ENCODE measurements around the gene CTNNA3. TPM values are rescaled to one million over a fixed set of nuclear protein-coding genes. Genes with fewer than 3 reads are reported as not detected.

Gene CTNNA3
- total and polyA plus RNA-seq, 4 experiments from 2014 or later = not detected

- ChIA-PET CTCF (ENCODE audit: partially characterized antibody) (no interaction called here), POLR2A (ENCODE audit: partially characterized antibody) (no interaction called here)
- Mint-ChIP-seq H3K27ac (no peak overlapping the region), H3K27me3 (no peaks in the 10 kb centered on the region), H3K36me3 (no peaks in the 10 kb centered on the region), H3K4me1 (no peaks in the 10 kb centered on the region), H3K9me3 (peaks cover 0 to 4% (median 0%) of the 10 kb centered on the region in 8 donors), H3K4me3 (no peak overlapping the region)
- DNase-seq = no peak
- peaks cover 0 to 3% of the 10 kb centered on the region in 2 donors for H3K9me3 ChIP-seq (ENCODE audit: control insufficient read depth in 1 of 2, low read length in 2 of 2)
- no peak overlapping the region for H3K27ac ChIP-seq (ENCODE audit: low read depth, low read length)
- H3K36me3 ChIP-seq (ENCODE audit: insufficient read depth, low read length) = no peaks in the 10 kb centered on the region
- no peaks in the 10 kb centered on the region for H3K4me1 ChIP-seq (ENCODE audit: insufficient read depth, low read length)
- no peak overlapping the region for H3K4me3 ChIP-seq (ENCODE audit: low read length in 2 of 2)
- intact Hi-C loops (cut with micrococcal nuclease) = no loop called here
- no peaks in the 10 kb centered on the region for H3K27me3 ChIP-seq (ENCODE audit: insufficient read depth, low read length)
Observed at GRCh38 chr10:66695046-66695445, 1000.9 kb downstream of the CTNNA3 start.

GRCh38 chr10:66684581-66684980 is 1011.4 kb downstream of the CTNNA3 start:
- H3K27me3 Mint-ChIP-seq = no peaks in the 10 kb centered on the region
- Histone ChIP-seq H3K4me3 (ENCODE audit: low read length in 2 of 2) (no peak overlapping the region), H3K36me3 (ENCODE audit: insufficient read depth, low read length) (no peaks in the 10 kb centered on the region), H3K9me3 (ENCODE audit: control insufficient read depth in 1 of 2, low read length in 2 of 2) (no peaks in the 10 kb centered on the region), H3K4me1 (ENCODE audit: insufficient read depth, low read length) (no peaks in the 10 kb centered on the region), H3K27me3 (ENCODE audit: insufficient read depth, low read length) (no peaks in the 10 kb centered on the region), H3K27ac (ENCODE audit: low read depth, low read length) (no peak overlapping the region)
- no peaks in the 10 kb centered on the region for H3K4me1 Mint-ChIP-seq
- POLR2A ChIA-PET (ENCODE audit: partially characterized antibody) = no interaction called here
- H3K36me3 Mint-ChIP-seq = no peaks in the 10 kb centered on the region
- intact Hi-C loops (cut with micrococcal nuclease) = no loop called here
- H3K4me3 Mint-ChIP-seq = no peak overlapping the region
- CTCF ChIA-PET (ENCODE audit: partially characterized antibody) = no interaction called here
- no peak for DNase-seq
- H3K27ac Mint-ChIP-seq = no peak overlapping the region
- peaks cover 0 to 5% (median under 1%) of the 10 kb centered on the region in 8 donors for H3K9me3 Mint-ChIP-seq

DNA sequence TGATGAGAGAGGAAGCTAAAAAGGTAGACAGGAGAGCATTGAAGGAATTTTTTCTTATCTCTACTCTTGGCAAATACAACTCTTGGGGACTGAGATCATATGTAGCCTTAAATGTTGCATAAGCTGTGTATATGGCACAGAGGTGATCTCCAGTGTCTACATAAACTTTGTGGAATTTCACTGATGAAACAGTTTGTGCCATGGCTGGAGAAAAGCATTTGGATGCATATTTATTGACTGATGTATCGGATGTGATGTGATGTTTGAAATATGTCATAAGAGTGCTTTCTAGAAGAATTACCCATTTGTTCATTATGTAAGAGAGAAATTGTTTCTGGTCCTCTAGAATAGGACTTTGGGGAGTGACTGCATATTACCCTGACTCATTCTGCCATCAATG is 1015.1 kb downstream of the CTNNA3 start:
- no peak overlapping the region for H3K27ac ChIP-seq (ENCODE audit: low read depth, low read length)
- Mint-ChIP-seq H3K27me3 (no peaks in the 10 kb centered on the region), H3K9me3 (peaks cover 0 to 7% (median 0%) of the 10 kb centered on the region in 8 donors), H3K4me1 (no peaks in the 10 kb centered on the region), H3K36me3 (no peaks in the 10 kb centered on the region), H3K4me3 (no peak overlapping the region), H3K27ac (no peak overlapping the region)
- no peak overlapping the region for H3K4me3 ChIP-seq (ENCODE audit: low read length in 2 of 2)
- no peaks in the 10 kb centered on the region for H3K9me3 ChIP-seq (ENCODE audit: control insufficient read depth in 1 of 2, low read length in 2 of 2)
- no peak for DNase-seq
- POLR2A ChIA-PET (ENCODE audit: partially characterized antibody) = no interaction called here
- intact Hi-C loops (cut with micrococcal nuclease) = no loop called here
- no peaks in the 10 kb centered on the region for H3K36me3 ChIP-seq (ENCODE audit: insufficient read depth, low read length)
- no peaks in the 10 kb centered on the region for H3K27me3 ChIP-seq (ENCODE audit: insufficient read depth, low read length)
- no peaks in the 10 kb centered on the region for H3K4me1 ChIP-seq (ENCODE audit: insufficient read depth, low read length)
- CTCF ChIA-PET (ENCODE audit: partially characterized antibody) = no interaction called here

GRCh38 chr10:66678521-66678920 is 1017.5 kb downstream of the CTNNA3 start:
- Histone ChIP-seq H3K27me3 (ENCODE audit: insufficient read depth, low read length) (no peaks in the 10 kb centered on the region), H3K4me3 (ENCODE audit: low read length in 2 of 2) (no peak overlapping the region), H3K36me3 (ENCODE audit: insufficient read depth, low read length) (no peaks in the 10 kb centered on the region), H3K9me3 (ENCODE audit: control insufficient read depth in 1 of 2, low read length in 2 of 2) (no peaks in the 10 kb centered on the region), H3K4me1 (ENCODE audit: insufficient read depth, low read length) (no peaks in the 10 kb centered on the region), H3K27ac (ENCODE audit: low read depth, low read length) (no peak overlapping the region)
- H3K4me3 Mint-ChIP-seq = no peak overlapping the region
- CTCF ChIA-PET (ENCODE audit: partially characterized antibody) = no interaction called here
- DNase-seq = no peak
- intact Hi-C loops (cut with micrococcal nuclease) = no loop called here
- no peaks in the 10 kb centered on the region for H3K4me1 Mint-ChIP-seq
- H3K27ac Mint-ChIP-seq = no peak overlapping the region
- H3K36me3 Mint-ChIP-seq = no peaks in the 10 kb centered on the region
- POLR2A ChIA-PET (ENCODE audit: partially characterized antibody) = no interaction called here
- H3K9me3 Mint-ChIP-seq = peaks cover 0 to 7% (median 0%) of the 10 kb centered on the region in 8 donors
- no peaks in the 10 kb centered on the region for H3K27me3 Mint-ChIP-seq

DNA sequence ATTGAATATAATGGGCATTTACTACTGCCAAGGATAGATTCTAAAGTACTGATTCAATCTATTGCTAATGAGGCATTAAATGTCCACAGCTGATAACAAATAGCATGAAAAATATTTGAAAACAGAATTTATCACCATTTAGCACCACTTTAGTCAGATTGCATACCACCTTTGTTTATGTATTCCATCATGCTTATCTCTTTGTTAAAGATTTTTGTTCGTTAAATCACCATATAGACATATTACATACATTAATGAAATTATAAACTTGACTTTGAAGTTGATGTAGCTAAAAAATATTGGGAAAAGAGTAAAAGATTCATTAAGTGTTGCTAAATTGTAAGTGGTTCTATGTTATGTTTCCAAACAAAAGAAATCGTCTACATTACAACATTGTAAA is 1022.9 kb downstream of the CTNNA3 start:
- DNase-seq = no peak
- H3K36me3 Mint-ChIP-seq = no peaks in the 10 kb centered on the region
- H3K36me3 ChIP-seq (ENCODE audit: insufficient read depth, low read length) = no peaks in the 10 kb centered on the region
- ChIA-PET POLR2A (ENCODE audit: partially characterized antibody) (no interaction called here), CTCF (ENCODE audit: partially characterized antibody) (no interaction called here)
- no peak overlapping the region for H3K4me3 Mint-ChIP-seq
- peaks cover 0 to 2% (median 0%) of the 10 kb centered on the region in 8 donors for H3K9me3 Mint-ChIP-seq
- intact Hi-C loops (cut with micrococcal nuclease) = no loop called here
- no peaks in the 10 kb centered on the region for H3K4me1 ChIP-seq (ENCODE audit: insufficient read depth, low read length)
- H3K27ac ChIP-seq (ENCODE audit: low read depth, low read length) = no peak overlapping the region
- H3K4me1 Mint-ChIP-seq = no peaks in the 10 kb centered on the region
- no peak overlapping the region for H3K27ac Mint-ChIP-seq
- H3K27me3 Mint-ChIP-seq = no peaks in the 10 kb centered on the region
- H3K27me3 ChIP-seq (ENCODE audit: insufficient read depth, low read length) = no peaks in the 10 kb centered on the region
- no peak overlapping the region for H3K4me3 ChIP-seq (ENCODE audit: low read length in 2 of 2)
- H3K9me3 ChIP-seq (ENCODE audit: control insufficient read depth in 1 of 2, low read length in 2 of 2) = no peaks in the 10 kb centered on the region

GRCh38 chr10:66671562-66671961 is 1024.4 kb downstream of the CTNNA3 start:
- Histone ChIP-seq H3K9me3 (ENCODE audit: control insufficient read depth in 1 of 2, low read length in 2 of 2) (no peaks in the 10 kb centered on the region), H3K27ac (ENCODE audit: low read depth, low read length) (no peak overlapping the region), H3K27me3 (ENCODE audit: insufficient read depth, low read length) (no peaks in the 10 kb centered on the region), H3K4me1 (ENCODE audit: insufficient read depth, low read length) (no peaks in the 10 kb centered on the region), H3K36me3 (ENCODE audit: insufficient read depth, low read length) (no peaks in the 10 kb centered on the region), H3K4me3 (ENCODE audit: low read length in 2 of 2) (no peak overlapping the region)
- Mint-ChIP-seq H3K4me1 (no peaks in the 10 kb centered on the region), H3K9me3 (peaks cover 0 to 2% (median 0%) of the 10 kb centered on the region in 8 donors), H3K27ac (no peak overlapping the region), H3K27me3 (no peaks in the 10 kb centered on the region), H3K36me3 (no peaks in the 10 kb centered on the region), H3K4me3 (no peak overlapping the region)
- ChIA-PET POLR2A (ENCODE audit: partially characterized antibody) (no interaction called here), CTCF (ENCODE audit: partially characterized antibody) (no interaction called here)
- no peak for DNase-seq
- intact Hi-C loops (cut with micrococcal nuclease) = no loop called here

GRCh38 chr10:66671064-66671463 is 1024.9 kb downstream of the CTNNA3 start:
- Histone ChIP-seq H3K27ac (ENCODE audit: low read depth, low read length) (no peak overlapping the region), H3K36me3 (ENCODE audit: insufficient read depth, low read length) (no peaks in the 10 kb centered on the region), H3K4me3 (ENCODE audit: low read length in 2 of 2) (no peak overlapping the region), H3K9me3 (ENCODE audit: control insufficient read depth in 1 of 2, low read length in 2 of 2) (no peaks in the 10 kb centered on the region), H3K27me3 (ENCODE audit: insufficient read depth, low read length) (no peaks in the 10 kb centered on the region), H3K4me1 (ENCODE audit: insufficient read depth, low read length) (no peaks in the 10 kb centered on the region)
- H3K9me3 Mint-ChIP-seq = peaks cover 0 to 2% (median 0%) of the 10 kb centered on the region in 8 donors
- DNase-seq = no peak
- H3K27ac Mint-ChIP-seq = no peak overlapping the region
- no peaks in the 10 kb centered on the region for H3K36me3 Mint-ChIP-seq
- no peaks in the 10 kb centered on the region for H3K4me1 Mint-ChIP-seq
- CTCF ChIA-PET (ENCODE audit: partially characterized antibody) = no interaction called here
- H3K4me3 Mint-ChIP-seq = no peak overlapping the region
- POLR2A ChIA-PET (ENCODE audit: partially characterized antibody) = no interaction called here
- no peaks in the 10 kb centered on the region for H3K27me3 Mint-ChIP-seq
- intact Hi-C loops (cut with micrococcal nuclease) = no loop called here

GRCh38 chr10:66656499-66656898 is 1039.5 kb downstream of the CTNNA3 start:
- no peak overlapping the region for H3K27ac ChIP-seq (ENCODE audit: low read depth, low read length)
- Mint-ChIP-seq H3K4me3 (no peak overlapping the region), H3K36me3 (no peaks in the 10 kb centered on the region), H3K27ac (no peak overlapping the region), H3K27me3 (no peaks in the 10 kb centered on the region), H3K4me1 (no peaks in the 10 kb centered on the region), H3K9me3 (peaks cover 0 to 14% (median under 1%) of the 10 kb centered on the region in 8 donors)
- no peaks in the 10 kb centered on the region for H3K27me3 ChIP-seq (ENCODE audit: insufficient read depth, low read length)
- CTCF ChIA-PET (ENCODE audit: partially characterized antibody) = no interaction called here
- H3K36me3 ChIP-seq (ENCODE audit: insufficient read depth, low read length) = no peaks in the 10 kb centered on the region
- no peaks in the 10 kb centered on the region for H3K9me3 ChIP-seq (ENCODE audit: control insufficient read depth in 1 of 2, low read length in 2 of 2)
- POLR2A ChIA-PET (ENCODE audit: partially characterized antibody) = no interaction called here
- intact Hi-C loops (cut with micrococcal nuclease) = no loop called here
- DNase-seq = no peak
- no peak overlapping the region for H3K4me3 ChIP-seq (ENCODE audit: low read length in 2 of 2)
- no peaks in the 10 kb centered on the region for H3K4me1 ChIP-seq (ENCODE audit: insufficient read depth, low read length)
